Suprapubic skin (tissue), 4 donors: Measurements from ENCODE around the gene GTF2H4.

ENCODE experiments used
- CTCF ChIP-seq, 2 donors: fragments of 200-600 bp in 1 of 2; fragments of 450-650 bp in 1 of 2; sonication (generic) in 1 of 2; IDR thresholded peaks; one replicate each; pipeline ENCODE4 v1.5.1; 2016 to 2019; ENCODE audit warnings: antibody characterized with exemption in 2 of 2, mild to moderate bottlenecking in 1 of 2, moderate library complexity in 1 of 2
- EP300 ChIP-seq: sonication (generic); formaldehyde crosslinking; IDR thresholded peaks from one replicate; pipeline ENCODE4 v1.6.1; 2017; ENCODE audit warnings: antibody characterized with exemption
- POLR2A ChIP-seq, 2 donors: fragments of 450-650 bp; IDR thresholded peaks; one replicate each; pipeline ENCODE4 v1.6.1; 2017; ENCODE audit warnings: antibody characterized with exemption in 2 of 2, mild to moderate bottlenecking in 2 of 2, moderate library complexity in 2 of 2
- POLR2AphosphoS5 ChIP-seq, 3 donors: sonication (generic); formaldehyde crosslinking; IDR thresholded peaks; one replicate each; pipeline ENCODE4 v1.6.1; 2017; ENCODE audit warnings: antibody characterized with exemption in 3 of 3

- TF ChIP-seq CTCF (IDR thresholded peaks at IDR 0.05) (no peak), POLR2A (IDR thresholded peaks at IDR 0.05) (no peak), POLR2AphosphoS5 (IDR thresholded peaks at IDR 0.05) (no peak), EP300 (no peak)
These were observed 693 bp downstream of the GTF2H4 start for GRCh38 chr6:30908700-30909099.
